ENCODE measurements around the gene VRK2.
"Not testable (repeated sequence)": the region's sequence is repeated elsewhere in the genome, so short reads cannot be mapped to it uniquely, and the experiment has no call there.

VRK2 gene

DNA sequence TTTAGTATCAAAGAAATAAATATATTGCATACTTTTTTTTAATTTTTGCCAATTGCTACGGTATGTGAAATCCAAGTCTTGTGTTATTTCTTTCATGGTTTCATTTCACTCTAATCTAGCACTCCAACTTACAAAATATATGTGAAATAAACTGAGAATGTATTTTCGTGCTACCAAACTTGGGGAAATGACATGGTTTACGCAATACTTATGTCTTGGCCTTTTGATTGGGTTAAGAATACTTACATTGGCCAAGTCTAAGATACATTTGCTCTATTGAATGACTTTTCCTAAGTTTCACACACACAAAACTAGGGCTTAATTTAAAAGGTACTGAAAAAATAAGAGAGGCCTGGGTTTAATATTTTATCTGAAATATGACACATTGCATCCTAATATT lies 80.5 kb downstream of the VRK2 start:
- Histone ChIP-seq H3K9ac (no peak overlapping the region), H4K20me1 (no peaks in the 10 kb centered on the region), H3K27me3 (no peaks in the 10 kb centered on the region), H3K4me2 (no peak overlapping the region), H3K4me3 (no peak overlapping the region), H3K36me3 (peaks cover 19% of the 10 kb centered on the region), H3K4me1 (no peaks in the 10 kb centered on the region), H3K9me3 (no peaks in the 10 kb centered on the region), H3K27ac (no peak overlapping the region)
- no peak for TF ChIP-seq Cebpa-rat (IDR thresholded peaks at IDR 0.05)

DNA sequence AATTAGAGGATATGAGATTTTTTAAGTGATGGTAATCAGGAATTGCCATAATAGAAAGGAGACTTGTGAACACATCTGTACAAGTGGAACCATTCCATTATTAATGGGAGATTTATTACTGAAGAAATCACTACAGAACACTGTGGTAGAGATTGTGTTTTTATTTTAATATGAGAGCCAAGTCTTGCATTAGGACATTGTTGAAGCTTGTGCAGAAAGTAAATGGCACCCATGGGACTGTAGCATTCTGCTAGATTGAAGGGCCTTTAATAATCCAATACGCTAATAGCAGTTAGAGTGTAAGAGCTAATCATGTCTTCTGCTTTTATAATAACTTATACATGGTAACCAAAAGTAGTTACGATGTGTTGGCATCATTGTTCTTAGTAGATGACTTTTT lies 83.6 kb downstream of the VRK2 start:
- Histone ChIP-seq H3K27me3 (no peaks in the 10 kb centered on the region), H3K4me2 (no peak overlapping the region), H3K9me3 (no peaks in the 10 kb centered on the region), H3K4me3 (no peak overlapping the region), H4K20me1 (no peaks in the 10 kb centered on the region), H3K36me3 (peaks cover 9% of the 10 kb centered on the region), H3K4me1 (no peaks in the 10 kb centered on the region), H3K27ac (no peak overlapping the region), H3K9ac (no peak overlapping the region)
- TF ChIP-seq Cebpa-rat (IDR thresholded peaks at IDR 0.05) = no peak

DNA sequence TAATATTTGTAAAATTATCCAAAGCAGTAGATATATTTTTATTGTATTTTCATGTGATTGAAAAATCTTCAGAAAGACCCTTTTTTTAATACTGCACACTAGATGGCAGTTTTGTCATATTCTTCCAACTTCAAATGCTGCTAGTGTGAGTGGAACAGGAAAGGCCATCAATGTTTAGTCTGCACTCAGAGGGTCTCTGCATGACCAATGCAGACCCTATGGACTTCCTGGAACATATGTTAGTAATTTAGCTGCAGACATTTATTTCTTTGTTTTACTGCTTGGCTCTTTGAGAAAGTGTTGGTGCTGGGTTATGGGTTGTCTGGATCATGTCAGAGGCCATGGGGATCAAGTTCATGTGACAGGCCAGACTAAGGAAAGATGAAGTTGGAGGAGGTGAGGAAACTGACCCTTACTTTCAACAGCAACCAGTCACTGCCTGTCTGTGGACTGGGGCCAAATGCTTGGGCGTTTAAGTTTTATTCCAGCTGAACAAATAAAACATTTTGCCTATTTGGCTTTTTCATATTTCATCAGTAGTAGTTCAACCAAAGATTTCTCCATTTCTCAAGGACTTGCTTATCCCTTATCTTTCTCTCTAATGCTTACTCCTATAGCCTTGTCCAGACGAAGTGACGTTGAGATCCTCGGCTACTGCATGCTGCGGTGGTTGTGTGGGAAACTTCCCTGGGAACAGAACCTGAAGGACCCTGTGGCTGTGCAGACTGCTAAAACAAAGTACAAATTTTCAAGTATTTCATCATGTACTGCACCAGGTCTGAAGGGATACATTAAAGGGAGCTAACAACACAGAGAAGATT lies 84.8 kb downstream of the VRK2 start:
- Histone ChIP-seq H3K36me3 (peaks cover 17% of the 10 kb centered on the region), H3K4me2 (no peak overlapping the region), H3K27me3 (no peaks in the 10 kb centered on the region), H3K9ac (no peak overlapping the region), H3K4me3 (no peak overlapping the region), H4K20me1 (no peaks in the 10 kb centered on the region), H3K9me3 (no peaks in the 10 kb centered on the region), H3K27ac (no peak overlapping the region), H3K4me1 (no peaks in the 10 kb centered on the region)
- no peak for TF ChIP-seq Cebpa-rat (IDR thresholded peaks at IDR 0.05)

DNA sequence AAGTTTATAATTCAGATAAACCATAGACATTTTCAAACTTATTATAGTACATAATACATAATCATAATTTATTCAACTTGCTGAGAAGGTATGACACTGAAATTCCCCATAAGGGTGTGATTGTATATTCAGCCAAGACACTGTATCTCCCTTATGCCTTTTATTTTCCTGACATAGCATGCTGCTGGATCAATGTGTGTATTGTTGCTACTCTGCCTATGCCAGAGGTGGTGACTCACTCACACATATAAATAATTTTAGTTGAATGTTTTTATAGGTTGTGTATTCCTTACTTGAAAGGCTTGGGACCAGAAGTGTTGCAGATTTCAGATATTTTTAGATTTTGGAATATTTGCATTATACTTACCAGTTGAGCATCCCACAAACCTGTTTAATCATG lies 86.8 kb downstream of the VRK2 start:
- H4K20me1 ChIP-seq = no peaks in the 10 kb centered on the region
- H3K9ac ChIP-seq = no peak overlapping the region
- no peak overlapping the region for H3K4me3 ChIP-seq
- no peaks in the 10 kb centered on the region for H3K9me3 ChIP-seq
- H3K4me1 ChIP-seq = no peaks in the 10 kb centered on the region
- H3K27ac ChIP-seq = no peak overlapping the region
- no peak overlapping the region for H3K4me2 ChIP-seq
- H3K27me3 ChIP-seq = no peaks in the 10 kb centered on the region
- TF ChIP-seq Cebpa-rat (IDR thresholded peaks at IDR 0.05) = no peak
- H3K36me3 ChIP-seq = peaks cover 18% of the 10 kb centered on the region

DNA sequence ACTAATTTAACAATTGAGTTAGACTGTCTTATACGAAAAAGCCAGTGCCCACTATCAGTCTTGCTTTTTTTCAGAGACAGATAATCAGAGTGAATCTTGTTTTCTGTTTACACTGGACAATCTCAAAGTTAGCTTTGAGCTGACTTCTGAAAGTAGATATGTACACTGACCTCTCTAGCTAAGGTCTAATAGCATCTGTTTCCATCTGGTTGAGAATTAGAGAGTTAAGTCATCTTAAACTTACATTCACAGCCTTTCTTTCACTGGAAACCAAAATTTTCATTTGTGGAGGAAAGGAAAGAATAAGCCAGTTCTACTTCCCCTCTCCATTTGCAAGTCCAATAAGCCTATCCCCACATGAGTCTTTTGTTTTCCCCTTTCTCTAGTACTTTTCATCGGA lies 89.3 kb downstream of the VRK2 start:
- peaks cover 18% of the 10 kb centered on the region for H3K36me3 ChIP-seq
- H3K27me3 ChIP-seq = no peaks in the 10 kb centered on the region
- no peak for TF ChIP-seq Cebpa-rat (IDR thresholded peaks at IDR 0.05)
- H3K4me1 ChIP-seq = no peaks in the 10 kb centered on the region
- H4K20me1 ChIP-seq = no peaks in the 10 kb centered on the region
- H3K9ac ChIP-seq = no peak overlapping the region
- no peak overlapping the region for H3K4me2 ChIP-seq
- H3K9me3 ChIP-seq = no peaks in the 10 kb centered on the region
- H3K4me3 ChIP-seq = no peak overlapping the region
- no peak overlapping the region for H3K27ac ChIP-seq

DNA sequence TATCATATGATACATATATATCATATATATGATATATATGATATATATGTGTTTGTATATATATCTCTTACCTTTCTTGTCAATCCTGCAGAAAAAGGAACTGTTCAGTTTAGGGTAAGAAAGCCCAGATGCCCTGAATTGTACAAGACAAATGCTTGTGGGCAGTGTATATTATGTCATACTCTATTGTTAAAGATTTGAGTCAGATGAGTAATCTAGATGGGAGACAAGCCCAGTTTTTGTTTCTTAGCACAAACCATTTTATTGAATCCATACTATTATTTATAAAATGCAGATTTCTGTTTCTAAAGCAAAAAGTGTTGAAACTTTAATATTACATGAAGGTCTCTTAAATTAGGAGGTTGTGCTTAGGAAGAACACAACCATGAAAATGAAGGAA lies 90.6 kb downstream of the VRK2 start:
- Histone ChIP-seq H3K4me2 (no peak overlapping the region), H3K9me3 (no peaks in the 10 kb centered on the region), H4K20me1 (no peaks in the 10 kb centered on the region), H3K4me3 (no peak overlapping the region), H3K36me3 (peaks cover 13% of the 10 kb centered on the region), H3K27me3 (no peaks in the 10 kb centered on the region), H3K4me1 (no peaks in the 10 kb centered on the region), H3K9ac (no peak overlapping the region), H3K27ac (no peak overlapping the region)
- no peak for TF ChIP-seq Cebpa-rat (IDR thresholded peaks at IDR 0.05)

DNA sequence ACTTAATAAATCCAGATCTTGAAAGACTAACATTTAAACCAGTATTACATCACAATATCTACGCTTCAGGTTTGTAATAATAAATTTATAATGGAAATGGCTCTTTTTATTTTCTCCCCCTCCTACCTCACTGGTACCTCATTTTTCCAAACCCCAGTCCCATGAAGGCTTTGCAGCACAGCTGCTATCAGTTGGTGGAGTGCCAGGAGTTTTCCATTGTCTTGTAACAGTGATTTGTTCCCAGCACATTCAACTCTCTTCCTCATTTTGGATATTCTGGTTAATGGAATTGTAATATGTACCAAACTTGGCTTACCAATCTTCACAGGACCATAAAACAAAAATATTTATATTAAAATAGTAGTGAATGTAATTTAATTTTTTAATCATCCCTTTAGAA lies 91.2 kb downstream of the VRK2 start:
- Histone ChIP-seq H3K4me2 (no peak overlapping the region), H3K4me3 (no peak overlapping the region), H3K4me1 (no peaks in the 10 kb centered on the region), H3K27ac (no peak overlapping the region), H3K9ac (no peak overlapping the region), H3K9me3 (no peaks in the 10 kb centered on the region), H3K27me3 (no peaks in the 10 kb centered on the region), H4K20me1 (no peaks in the 10 kb centered on the region), H3K36me3 (peaks cover 13% of the 10 kb centered on the region)
- TF ChIP-seq Cebpa-rat (IDR thresholded peaks at IDR 0.05) = no peak

DNA sequence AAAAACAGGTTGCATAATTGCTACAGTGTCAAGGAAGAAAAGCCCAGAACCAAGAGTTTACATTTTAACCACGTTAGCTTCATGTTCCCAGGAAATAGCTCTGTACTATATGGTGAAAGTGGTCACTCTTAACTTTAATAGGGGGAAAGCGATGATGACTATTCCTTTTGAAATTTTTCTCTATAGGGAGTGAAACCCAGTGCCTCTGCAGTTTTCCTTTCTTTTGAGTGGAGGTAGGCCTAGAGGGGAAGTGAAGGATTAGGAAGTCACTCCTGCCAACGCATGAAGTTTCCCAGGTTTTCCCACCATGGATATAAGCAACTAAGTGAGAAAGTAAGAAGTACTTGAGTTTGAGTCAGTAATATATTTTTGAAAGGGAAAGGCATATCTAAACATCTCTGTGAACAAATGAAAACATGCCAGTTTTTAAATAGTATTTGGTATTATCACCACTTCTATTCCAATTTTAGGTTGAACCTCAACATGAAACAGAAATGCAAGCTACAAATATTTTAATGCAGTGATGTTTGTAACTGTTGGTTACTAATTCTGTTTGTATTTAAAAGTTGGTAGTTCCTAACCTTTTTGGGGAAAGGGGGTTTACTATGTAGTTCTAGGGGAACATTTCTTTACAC lies 91.9 kb downstream of the VRK2 start:
- TF ChIP-seq Cebpa-rat (IDR thresholded peaks at IDR 0.05) = no peak

DNA sequence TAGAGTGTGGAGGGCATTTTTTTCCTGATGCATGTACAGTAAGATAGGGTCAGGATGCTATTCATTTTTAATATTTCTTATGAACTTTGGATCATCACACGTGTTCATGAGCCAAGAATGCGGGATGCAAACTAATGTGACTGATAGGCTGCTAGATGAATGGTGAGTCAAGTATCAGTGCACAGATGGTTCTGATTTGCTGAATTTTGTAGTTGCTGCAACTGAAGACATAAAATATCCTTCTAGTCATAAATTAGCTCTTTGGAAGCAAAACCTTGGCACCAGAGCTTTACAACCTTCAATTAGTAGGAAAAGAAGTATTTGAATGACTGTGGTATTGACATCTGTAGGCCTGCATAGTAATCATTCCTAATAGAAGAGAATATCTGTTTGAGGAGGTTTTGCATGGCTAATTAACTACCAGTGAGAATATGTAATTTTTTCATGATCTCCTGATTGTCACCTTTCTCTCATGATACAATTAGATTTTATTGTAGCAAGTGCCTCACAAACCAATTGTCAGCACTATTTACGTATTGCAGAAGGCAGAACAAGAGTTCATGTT lies 94.0 kb downstream of the VRK2 start:
- no peak overlapping the region for H3K4me2 ChIP-seq
- no peak overlapping the region for H3K9ac ChIP-seq
- no peaks in the 10 kb centered on the region for H3K27me3 ChIP-seq
- H3K4me1 ChIP-seq = no peaks in the 10 kb centered on the region
- H4K20me1 ChIP-seq = no peaks in the 10 kb centered on the region
- H3K27ac ChIP-seq = no peak overlapping the region
- no peak for TF ChIP-seq Cebpa-rat (IDR thresholded peaks at IDR 0.05)
- peaks cover 13% of the 10 kb centered on the region for H3K36me3 ChIP-seq
- no peak overlapping the region for H3K4me3 ChIP-seq
- H3K9me3 ChIP-seq = no peaks in the 10 kb centered on the region

More for the DNA sequence above, 91.9 kb downstream of the VRK2 start:
- no peaks in the 10 kb centered on the region for H3K9me3 ChIP-seq
- H4K20me1 ChIP-seq = no peaks in the 10 kb centered on the region
- H3K27ac ChIP-seq = no peak overlapping the region
- no peak overlapping the region for H3K9ac ChIP-seq
- H3K4me2 ChIP-seq = no peak overlapping the region
- H3K4me1 ChIP-seq = no peaks in the 10 kb centered on the region
- H3K27me3 ChIP-seq = no peaks in the 10 kb centered on the region
- H3K4me3 ChIP-seq = no peak overlapping the region
- peaks cover 16% of the 10 kb centered on the region for H3K36me3 ChIP-seq

DNA sequence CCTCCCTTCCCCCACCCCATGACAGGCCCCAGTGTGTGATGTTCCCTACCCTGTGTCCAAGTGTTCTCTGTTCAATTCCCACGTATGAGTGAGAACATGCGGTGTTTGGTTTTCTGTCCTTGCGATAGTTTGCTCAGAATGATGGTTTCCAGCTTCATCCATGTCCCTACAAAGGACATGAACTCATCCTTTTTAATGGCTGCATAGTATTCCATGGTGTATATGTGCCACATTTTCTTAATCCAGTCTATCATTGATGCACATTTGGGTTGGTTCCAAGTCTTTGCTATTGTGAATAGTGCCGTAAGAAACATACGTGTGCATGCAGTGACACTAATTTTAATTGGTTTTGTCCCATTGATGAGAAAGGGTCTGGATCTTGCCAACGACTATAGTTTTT lies 99.2 kb downstream of the VRK2 start:
- not testable (repeated sequence) for H3K4me1 ChIP-seq, H3K36me3 ChIP-seq, H3K27ac ChIP-seq, H3K9me3 ChIP-seq, H4K20me1 ChIP-seq, H3K4me3 ChIP-seq, H3K9ac ChIP-seq, H3K27me3 ChIP-seq, H3K4me2 ChIP-seq
